Measurements from ENCODE around the gene RELA. TPM values are rescaled to one million over a fixed set of nuclear protein-coding genes. Genes with fewer than 3 reads are reported as not detected.

RELA gene
- total RNA-seq, 6 donors from 2014 or later, result 42.9 to 86.8 (median 58.7) TPM

DNA sequence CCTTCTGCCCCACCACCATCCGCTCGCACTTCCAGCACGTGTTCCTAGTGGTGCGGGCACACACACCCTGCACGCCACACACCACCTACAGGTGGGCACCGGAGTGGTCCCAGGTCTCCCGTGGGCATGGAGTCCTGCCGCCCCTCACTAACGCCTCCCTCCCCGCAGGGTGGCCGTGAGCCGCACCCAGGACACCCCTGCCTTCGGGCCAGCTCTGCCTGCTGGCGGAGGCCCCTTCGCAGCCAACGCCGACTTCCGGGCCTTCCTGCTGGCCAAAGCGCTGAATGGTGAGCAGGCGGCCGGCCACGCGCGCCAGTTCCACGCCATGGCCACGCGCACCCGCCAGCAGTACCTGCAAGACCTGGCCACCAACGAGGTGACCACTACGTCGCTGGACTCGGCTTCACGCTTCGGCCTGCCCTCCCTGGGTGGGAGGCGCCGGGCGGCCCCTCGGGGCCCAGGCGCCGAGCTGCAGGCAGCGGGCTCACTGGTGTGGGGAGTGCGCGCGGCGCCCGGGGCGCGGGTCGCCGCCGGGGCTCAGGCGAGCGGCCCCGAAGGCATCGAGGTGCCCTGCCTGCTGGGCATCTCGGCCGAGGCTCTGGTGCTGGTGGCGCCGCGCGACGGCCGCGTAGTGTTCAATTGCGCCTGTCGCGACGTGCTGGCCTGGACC is 16.3 kb downstream of the RELA start:
- no peaks in the 10 kb centered on the region for H3K9me3 ChIP-seq
- peak overlapping the region in 3 of 4 donors; percentile 42 to 58 (median 46) for H3K4me3 ChIP-seq
- no peak for ATAC-seq (ENCODE audit: low FRiP score in 2 of 2)
- peak in 1 of 2 donors; percentile 81 for DNase-seq
- peak overlapping the region in 3 of 4 donors; percentile 18 to 46 (median 35) for H3K27ac ChIP-seq
- TF ChIP-seq, protein P1, sequence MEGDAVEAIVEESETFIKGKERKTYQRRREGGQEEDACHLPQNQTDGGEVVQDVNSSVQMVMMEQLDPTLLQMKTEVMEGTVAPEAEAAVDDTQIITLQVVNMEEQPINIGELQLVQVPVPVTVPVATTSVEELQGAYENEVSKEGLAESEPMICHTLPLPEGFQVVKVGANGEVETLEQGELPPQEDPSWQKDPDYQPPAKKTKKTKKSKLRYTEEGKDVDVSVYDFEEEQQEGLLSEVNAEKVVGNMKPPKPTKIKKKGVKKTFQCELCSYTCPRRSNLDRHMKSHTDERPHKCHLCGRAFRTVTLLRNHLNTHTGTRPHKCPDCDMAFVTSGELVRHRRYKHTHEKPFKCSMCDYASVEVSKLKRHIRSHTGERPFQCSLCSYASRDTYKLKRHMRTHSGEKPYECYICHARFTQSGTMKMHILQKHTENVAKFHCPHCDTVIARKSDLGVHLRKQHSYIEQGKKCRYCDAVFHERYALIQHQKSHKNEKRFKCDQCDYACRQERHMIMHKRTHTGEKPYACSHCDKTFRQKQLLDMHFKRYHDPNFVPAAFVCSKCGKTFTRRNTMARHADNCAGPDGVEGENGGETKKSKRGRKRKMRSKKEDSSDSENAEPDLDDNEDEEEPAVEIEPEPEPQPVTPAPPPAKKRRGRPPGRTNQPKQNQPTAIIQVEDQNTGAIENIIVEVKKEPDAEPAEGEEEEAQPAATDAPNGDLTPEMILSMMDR (IDR thresholded peaks at IDR 0.05), result no peak
- TF ChIP-seq EP300 (IDR thresholded peaks at IDR 0.05) (no peak), POLR2A (IDR thresholded peaks at IDR 0.05) (no peak), POLR2AphosphoS5 (IDR thresholded peaks at IDR 0.05) (no peak)
- H3K27me3 ChIP-seq, result no peaks in the 10 kb centered on the region
- peaks cover 30 to 75% (median 43%) of the 10 kb centered on the region in 4 donors for H3K4me1 ChIP-seq
- H3K36me3 ChIP-seq, result peaks cover 16 to 92% (median 71%) of the 10 kb centered on the region in 4 donors
- WGBS, 2 donors, result 94 to 99% methylated on average over 24 to 66 of the region's 68 CpGs

DNA sequence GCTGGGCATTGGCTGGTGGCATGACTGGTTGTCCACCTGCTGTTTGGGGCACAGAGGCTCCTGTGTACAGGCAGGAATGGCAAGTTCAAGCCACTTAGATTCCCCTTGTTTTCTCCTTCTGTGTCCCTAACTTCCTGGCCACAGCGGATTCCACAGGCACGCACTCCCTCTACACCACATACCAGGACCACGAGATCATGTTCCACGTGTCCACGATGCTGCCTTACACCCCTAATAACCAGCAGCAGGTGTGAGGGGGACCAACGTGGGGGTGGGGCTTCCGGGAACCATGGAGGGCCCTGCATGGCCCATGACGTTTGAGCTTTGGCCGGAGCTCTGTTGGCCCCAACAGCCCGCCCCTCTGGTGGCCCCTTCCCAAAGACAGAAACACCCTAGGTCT is 17.0 kb downstream of the RELA start:
- TF ChIP-seq POLR2AphosphoS5 (IDR thresholded peaks at IDR 0.05), result no peak
- TF ChIP-seq, protein P1 (IDR thresholded peaks at IDR 0.05), result no peak
- TF ChIP-seq EP300 (IDR thresholded peaks at IDR 0.05), result no peak
- TF ChIP-seq POLR2A (IDR thresholded peaks at IDR 0.05), result no peak
- peaks cover 16 to 90% (median 67%) of the 10 kb centered on the region in 4 donors for H3K36me3 ChIP-seq
- peak overlapping the region in 1 of 4 donors; percentile 23 for H3K27ac ChIP-seq
- no peak for DNase-seq
- no peaks in the 10 kb centered on the region for H3K27me3 ChIP-seq
- H3K9me3 ChIP-seq, result no peaks in the 10 kb centered on the region
- H3K4me3 ChIP-seq, result no peak overlapping the region
- ATAC-seq (ENCODE audit: low FRiP score in 2 of 2), result no peak
- H3K4me1 ChIP-seq, result peaks cover 30 to 75% (median 43%) of the 10 kb centered on the region in 4 donors
- WGBS, 2 donors, result 70 to 78% methylated on average over 2 to 10 of the region's 10 CpGs

DNA sequence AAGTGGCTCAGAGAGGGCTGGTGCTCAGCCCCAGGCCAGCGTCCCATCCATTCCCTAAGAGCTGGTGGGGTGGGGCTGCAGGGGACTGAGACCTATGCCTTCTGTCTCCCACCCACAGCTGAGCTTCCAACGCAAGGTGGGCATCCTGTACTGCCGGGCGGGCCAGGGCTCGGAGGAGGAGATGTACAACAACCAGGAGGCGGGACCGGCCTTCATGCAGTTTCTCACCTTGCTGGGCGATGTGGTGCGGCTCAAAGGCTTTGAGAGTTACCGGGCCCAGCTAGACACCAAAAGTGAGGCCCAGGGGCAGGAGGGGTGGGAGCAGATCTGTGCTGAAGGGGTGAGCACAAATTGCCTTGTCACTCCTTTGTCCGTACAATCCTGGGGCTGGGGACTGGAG is 17.9 kb downstream of the RELA start:
- no peak for DNase-seq
- no peak for TF ChIP-seq POLR2AphosphoS5 (IDR thresholded peaks at IDR 0.05)
- TF ChIP-seq EP300 (IDR thresholded peaks at IDR 0.05), result no peak
- TF ChIP-seq POLR2A (IDR thresholded peaks at IDR 0.05), result no peak
- TF ChIP-seq, protein P1 (IDR thresholded peaks at IDR 0.05), result no peak
- Histone ChIP-seq H3K4me3 (no peak overlapping the region), H3K4me1 (peaks cover 32 to 75% (median 45%) of the 10 kb centered on the region in 4 donors), H3K27me3 (no peaks in the 10 kb centered on the region), H3K9me3 (no peaks in the 10 kb centered on the region), H3K36me3 (peaks cover 10 to 81% (median 58%) of the 10 kb centered on the region in 4 donors), H3K27ac (peak overlapping the region in 2 of 4 donors; percentile 22 to 23)
- no peak for ATAC-seq (ENCODE audit: low FRiP score in 2 of 2)
- 92 to 96% methylated on average over 11 of the region's 11 CpGs for WGBS, 2 donors

DNA sequence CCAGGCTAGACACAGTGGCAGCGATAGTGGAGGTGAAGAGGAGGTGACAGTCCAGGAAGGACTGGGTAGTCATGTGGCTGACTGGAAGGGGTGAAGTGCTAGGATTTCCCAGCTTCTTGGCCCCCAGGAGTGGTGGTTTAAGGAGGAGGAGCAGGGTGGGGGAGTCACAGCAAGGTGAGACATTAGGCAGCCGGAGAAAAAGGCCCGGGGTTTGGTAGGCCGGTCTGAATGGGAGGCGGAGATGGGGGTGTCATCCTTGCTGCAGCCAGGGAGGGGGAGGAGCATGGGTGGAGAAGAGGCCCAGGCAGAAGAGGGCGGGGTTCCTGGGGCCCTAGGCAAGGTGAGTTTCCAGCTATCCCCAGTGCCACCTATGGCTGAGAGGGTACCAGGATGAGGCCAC is 18.7 kb downstream of the RELA start:
- no peak for DNase-seq
- peak overlapping the region in 1 of 4 donors; percentile 21 for H3K27ac ChIP-seq
- no peak overlapping the region for H3K4me3 ChIP-seq
- H3K27me3 ChIP-seq, result no peaks in the 10 kb centered on the region
- ATAC-seq (ENCODE audit: low FRiP score in 2 of 2), result no peak
- peaks cover 41 to 77% (median 52%) of the 10 kb centered on the region in 4 donors for H3K4me1 ChIP-seq
- 54 to 74% methylated on average over 6 of the region's 6 CpGs for WGBS, 2 donors
- no peaks in the 10 kb centered on the region for H3K9me3 ChIP-seq
- no peak for TF ChIP-seq POLR2A (IDR thresholded peaks at IDR 0.05)
- peaks cover 4 to 72% (median 50%) of the 10 kb centered on the region in 4 donors for H3K36me3 ChIP-seq

DNA sequence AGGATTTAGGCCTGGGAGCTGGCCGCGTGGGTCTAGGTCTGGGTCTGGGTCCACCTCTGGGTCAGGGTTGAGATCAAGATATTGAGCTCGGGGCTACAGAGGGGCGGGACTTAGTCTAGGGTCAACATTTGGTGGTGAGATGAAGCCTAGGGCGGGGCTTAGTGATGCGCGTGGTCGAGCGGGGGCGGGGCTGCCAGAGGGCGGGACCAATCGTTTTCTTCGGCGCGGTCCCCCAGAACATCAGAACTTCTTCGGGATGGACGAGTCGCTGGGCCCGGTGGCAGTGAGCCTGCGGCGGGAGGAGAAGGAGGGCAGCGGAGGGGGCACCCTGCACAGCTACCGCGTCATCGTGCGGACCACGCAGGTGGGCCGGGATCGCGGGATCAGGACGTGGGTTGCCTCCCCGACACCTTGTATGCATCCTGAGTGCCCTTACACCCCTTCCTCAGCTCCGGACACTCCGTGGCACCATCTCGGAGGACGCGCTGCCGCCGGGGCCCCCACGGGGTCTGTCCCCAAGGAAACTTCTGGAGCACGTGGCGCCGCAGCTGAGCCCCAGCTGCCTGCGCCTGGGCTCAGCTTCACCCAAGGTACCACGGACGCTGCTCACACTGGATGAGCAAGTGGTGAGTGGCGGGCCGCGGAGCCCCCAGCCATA is 20.6 kb downstream of the RELA start:
- Histone ChIP-seq H3K36me3 (peaks cover 4 to 56% (median 33%) of the 10 kb centered on the region in 4 donors), H3K27me3 (no peaks in the 10 kb centered on the region), H3K4me3 (peak overlapping the region in 3 of 4 donors; percentile 37 to 71 (median 47)), H3K4me1 (peaks cover 51 to 85% (median 66%) of the 10 kb centered on the region in 4 donors), H3K27ac (peak overlapping the region; percentile 89 to 99 (median 96)), H3K9me3 (no peaks in the 10 kb centered on the region)
- DNase-seq, result peak in 1 of 2 donors; percentile 86
- no peak for ATAC-seq (ENCODE audit: low FRiP score in 2 of 2)
- TF ChIP-seq POLR2A (IDR thresholded peaks at IDR 0.05) (no peak), EP300 (IDR thresholded peaks at IDR 0.05) (no peak), POLR2AphosphoS5 (IDR thresholded peaks at IDR 0.05) (no peak)
- TF ChIP-seq, protein P1 (IDR thresholded peaks at IDR 0.05), result no peak
- 39 to 54% methylated on average over 13 to 36 of the region's 49 CpGs for WGBS, 2 donors

Measured in upper lobe of left lung (tissue), 6 donors.